BE2C (cell line): Measurements from ENCODE around the gene HAUS8.
A peak's percentile ranks its signal among the peaks of the same experiment; 100 is the strongest.

Experiments
- DNase-seq: peaks from one replicate; pipeline ENCODE4 v3.0.0-alpha.2; 2020
- H3K27me3 ChIP-seq: fragments of 250-450 bp; sonication (Bioruptor Pico); 2 replicates; pipeline ENCODE4 v1.5.1; 2020; ENCODE audit warnings: mild to moderate bottlenecking
- H3K36me3 ChIP-seq: fragments of 250-450 bp; sonication (Bioruptor Pico); 2 replicates; pipeline ENCODE4 v1.5.1; 2020; ENCODE audit warnings: mild to moderate bottlenecking
- H3K4me1 ChIP-seq: fragments of 250-450 bp; sonication (Bioruptor Pico); 2 replicates; pipeline ENCODE4 v1.5.1; 2020
- H3K4me3 ChIP-seq: 2 replicates; pipeline ENCODE4 v1.5.1; 2011; ENCODE audit warnings: low read depth, low read length
- H3K9me3 ChIP-seq: fragments of 250-450 bp; sonication (Bioruptor Pico); 2 replicates; pipeline ENCODE4 v1.5.1; 2020
- TF ChIP-seq, protein P1 (sequence below): IDR thresholded peaks from 2 replicates; pipeline ENCODE4 v1.5.1; 2012; ENCODE audit warnings: mild to moderate bottlenecking, low read depth, low read length

HAUS8 gene

DNA sequence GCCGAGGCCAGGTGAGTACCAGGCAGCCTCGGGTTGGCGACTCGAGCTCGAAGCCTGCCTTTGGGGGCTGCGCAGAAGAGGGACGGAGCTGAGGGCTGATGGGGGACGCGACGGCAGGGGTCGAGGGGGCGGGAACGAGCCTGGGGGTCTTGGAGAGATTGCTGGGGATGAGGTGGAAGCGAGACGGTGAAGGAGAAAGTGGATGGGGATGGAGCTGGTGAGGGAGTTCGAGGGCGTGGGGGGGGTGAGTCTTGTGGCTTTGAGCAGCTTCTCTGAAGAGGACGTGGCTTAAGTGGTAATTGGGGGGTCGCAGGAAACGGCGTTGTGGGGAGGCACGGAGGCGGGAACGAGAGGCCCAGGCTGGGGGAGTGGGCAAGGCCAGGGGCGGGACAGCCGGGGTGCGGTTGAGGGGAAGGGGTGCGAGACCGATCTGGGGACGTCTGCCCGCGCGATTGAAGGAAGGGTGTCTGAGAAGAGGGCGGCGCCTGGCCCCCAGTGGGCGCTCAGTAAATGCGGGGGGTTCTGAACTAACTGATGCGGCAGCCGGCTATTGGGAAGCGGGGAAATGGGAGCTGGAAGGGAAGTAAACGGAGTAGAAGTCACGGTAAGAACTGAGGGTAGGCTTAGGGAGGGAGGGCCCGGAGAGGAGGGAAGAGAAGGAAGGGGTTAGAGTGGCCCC, 751 bp upstream of the HAUS8 start:
- DNase-seq = peak; percentile 29
- H3K36me3 ChIP-seq = peaks cover 9% of the 10 kb centered on the region; the same call in 1 of the 2 replicates
- no peaks in the 10 kb centered on the region; the same call in 1 of the 2 replicates for H3K4me1 ChIP-seq
- no peaks in the 10 kb centered on the region for H3K9me3 ChIP-seq
- TF ChIP-seq, protein P1, sequence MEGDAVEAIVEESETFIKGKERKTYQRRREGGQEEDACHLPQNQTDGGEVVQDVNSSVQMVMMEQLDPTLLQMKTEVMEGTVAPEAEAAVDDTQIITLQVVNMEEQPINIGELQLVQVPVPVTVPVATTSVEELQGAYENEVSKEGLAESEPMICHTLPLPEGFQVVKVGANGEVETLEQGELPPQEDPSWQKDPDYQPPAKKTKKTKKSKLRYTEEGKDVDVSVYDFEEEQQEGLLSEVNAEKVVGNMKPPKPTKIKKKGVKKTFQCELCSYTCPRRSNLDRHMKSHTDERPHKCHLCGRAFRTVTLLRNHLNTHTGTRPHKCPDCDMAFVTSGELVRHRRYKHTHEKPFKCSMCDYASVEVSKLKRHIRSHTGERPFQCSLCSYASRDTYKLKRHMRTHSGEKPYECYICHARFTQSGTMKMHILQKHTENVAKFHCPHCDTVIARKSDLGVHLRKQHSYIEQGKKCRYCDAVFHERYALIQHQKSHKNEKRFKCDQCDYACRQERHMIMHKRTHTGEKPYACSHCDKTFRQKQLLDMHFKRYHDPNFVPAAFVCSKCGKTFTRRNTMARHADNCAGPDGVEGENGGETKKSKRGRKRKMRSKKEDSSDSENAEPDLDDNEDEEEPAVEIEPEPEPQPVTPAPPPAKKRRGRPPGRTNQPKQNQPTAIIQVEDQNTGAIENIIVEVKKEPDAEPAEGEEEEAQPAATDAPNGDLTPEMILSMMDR = no peak
- H3K4me3 ChIP-seq = peak overlapping the region; percentile 71
- H3K27me3 ChIP-seq = no peaks in the 10 kb centered on the region

DNA sequence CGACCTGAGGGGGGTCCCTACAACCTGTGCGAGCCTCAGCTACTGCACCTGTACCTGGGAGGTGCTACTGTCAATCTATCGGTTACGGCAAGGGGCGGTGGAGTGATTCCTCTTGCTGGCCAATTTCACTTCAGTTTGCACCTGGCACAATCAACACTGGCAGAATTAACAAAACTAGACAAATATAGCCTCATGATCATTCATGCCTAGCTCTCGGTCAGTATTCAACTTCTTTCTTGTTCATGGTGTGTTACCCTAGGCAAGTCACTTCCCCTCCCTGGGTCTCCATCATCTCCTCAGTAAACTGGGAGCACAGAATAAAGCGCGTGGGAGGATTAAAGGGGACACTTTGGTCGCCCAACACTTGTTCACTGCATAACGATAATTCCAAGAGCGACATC, 618 bp downstream of the HAUS8 start:
- Histone ChIP-seq H3K27me3 (no peaks in the 10 kb centered on the region), H3K9me3 (no peaks in the 10 kb centered on the region), H3K4me3 (peak overlapping the region; percentile 83), H3K4me1 (no peaks in the 10 kb centered on the region; the same call in 1 of the 2 replicates), H3K36me3 (peaks cover 13% of the 10 kb centered on the region; the same call in 1 of the 2 replicates)
- TF ChIP-seq, protein P1 = no peak
- DNase-seq = no peak

DNA sequence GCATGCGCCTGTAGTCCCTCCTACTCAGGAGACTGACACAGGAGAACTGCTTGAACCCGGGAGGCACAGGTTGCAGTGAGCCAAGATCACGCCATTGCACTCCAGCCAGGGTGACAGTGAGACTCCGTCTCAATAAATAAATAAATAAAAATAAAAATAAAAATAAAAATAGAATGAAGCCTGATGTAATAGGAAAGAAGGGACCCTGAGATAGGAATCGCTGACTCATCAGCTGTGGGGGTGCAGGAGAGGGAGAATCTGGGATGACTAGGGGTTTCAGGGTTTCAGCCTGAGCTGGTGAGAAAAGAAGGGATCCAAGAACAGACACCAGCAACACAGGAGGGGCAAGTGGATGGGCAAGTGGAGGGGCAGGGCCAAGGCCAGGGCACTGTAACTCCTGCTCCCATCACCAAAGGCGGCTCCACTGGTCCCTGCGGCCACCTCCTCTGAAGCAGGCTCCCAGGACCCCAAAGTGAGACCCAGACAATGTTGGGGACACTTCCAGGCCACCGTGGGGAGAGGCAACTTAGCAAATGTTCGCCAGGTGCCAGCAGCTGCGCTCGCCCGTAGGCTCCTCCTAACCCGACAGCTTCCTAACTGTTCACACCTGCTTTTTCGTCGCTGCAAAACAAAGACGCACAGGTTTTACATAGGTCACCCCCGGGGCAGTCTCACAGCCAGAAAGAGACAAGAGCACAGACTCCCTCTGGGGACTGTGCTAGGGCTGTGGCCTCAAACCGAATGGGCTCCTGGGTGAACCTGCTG, 1.2 kb downstream of the HAUS8 start:
- no peaks in the 10 kb centered on the region for H3K9me3 ChIP-seq
- H3K4me1 ChIP-seq = no peaks in the 10 kb centered on the region; the same call in 1 of the 2 replicates
- peaks cover 13% of the 10 kb centered on the region; the same call in 1 of the 2 replicates for H3K36me3 ChIP-seq
- TF ChIP-seq, protein P1 = no peak
- DNase-seq = no peak
- H3K27me3 ChIP-seq = no peaks in the 10 kb centered on the region
- H3K4me3 ChIP-seq = peak overlapping the region; percentile 83

DNA sequence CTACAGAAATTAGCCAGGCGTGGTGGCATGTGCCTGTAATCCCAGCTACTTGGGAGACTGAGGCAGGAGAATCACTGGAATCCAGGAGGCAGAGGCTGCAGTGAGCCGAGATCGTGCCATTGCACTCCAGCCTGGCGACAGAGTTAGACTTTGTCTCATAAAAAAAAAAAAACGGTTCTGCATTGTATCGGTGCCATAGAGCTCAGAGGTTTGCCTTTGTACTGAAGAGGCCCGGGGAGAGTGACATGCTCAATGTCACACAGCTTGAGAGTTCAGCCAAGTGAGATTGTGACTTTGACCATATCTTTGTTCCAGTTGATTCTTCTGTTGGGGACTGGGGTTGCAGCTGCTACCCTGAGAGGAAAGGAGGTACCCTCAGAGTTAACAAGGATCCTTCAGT, 4.3 kb downstream of the HAUS8 start:
- Histone ChIP-seq H3K9me3 (no peaks in the 10 kb centered on the region), H3K27me3 (no peaks in the 10 kb centered on the region), H3K4me1 (no peaks in the 10 kb centered on the region; the same call in 1 of the 2 replicates), H3K36me3 (peaks cover 36% of the 10 kb centered on the region), H3K4me3 (no peak overlapping the region)
- TF ChIP-seq, protein P1 = no peak
- no peak for DNase-seq

DNA sequence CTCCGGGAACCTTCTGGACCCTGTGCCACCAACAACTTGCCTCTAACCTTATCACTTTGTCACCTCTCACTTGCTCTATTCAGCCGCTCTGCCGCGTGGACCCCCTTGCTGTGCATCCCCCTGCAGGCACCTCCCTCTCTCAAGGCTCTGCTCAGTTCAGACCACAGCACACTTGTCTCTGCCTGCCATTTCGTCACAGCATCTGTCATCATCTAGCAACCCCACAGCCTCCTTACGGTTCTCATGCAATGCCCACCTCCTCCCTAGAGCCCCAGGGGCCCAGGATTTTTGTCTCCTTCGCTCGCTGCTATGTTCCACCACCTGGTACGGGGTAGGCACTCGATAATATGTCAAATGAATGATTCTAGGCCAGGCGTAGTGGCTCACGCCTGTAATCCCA, 4.8 kb downstream of the HAUS8 start:
- H3K4me1 ChIP-seq = no peaks in the 10 kb centered on the region; the same call in 1 of the 2 replicates
- no peak for DNase-seq
- no peak overlapping the region for H3K4me3 ChIP-seq
- TF ChIP-seq, protein P1 = no peak
- no peaks in the 10 kb centered on the region for H3K27me3 ChIP-seq
- peaks cover 37% of the 10 kb centered on the region for H3K36me3 ChIP-seq
- no peaks in the 10 kb centered on the region; the same call in 1 of the 2 replicates for H3K9me3 ChIP-seq

DNA sequence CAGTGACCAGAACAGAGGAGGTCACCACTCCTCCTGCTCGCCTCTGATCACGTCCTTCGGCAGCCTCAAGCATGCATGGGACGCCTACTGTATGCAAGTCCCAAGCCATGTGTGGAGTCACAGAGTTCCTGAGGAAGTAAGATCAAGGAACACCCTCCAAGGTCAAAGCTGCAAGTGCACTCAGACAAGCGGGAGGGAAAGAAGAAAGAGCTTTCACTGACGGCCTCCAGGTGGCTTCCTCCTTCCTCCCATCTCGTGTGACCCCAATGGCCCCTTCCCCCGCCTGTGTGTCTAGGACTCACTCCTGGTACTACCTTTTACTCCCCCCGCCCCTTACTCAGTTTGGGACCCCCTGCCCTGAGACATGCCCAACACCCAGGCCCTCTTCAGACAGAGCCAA, 6.1 kb downstream of the HAUS8 start:
- Histone ChIP-seq H3K27me3 (no peaks in the 10 kb centered on the region), H3K4me1 (no peaks in the 10 kb centered on the region; the same call in 1 of the 2 replicates), H3K4me3 (no peak overlapping the region), H3K9me3 (peaks cover 7% of the 10 kb centered on the region), H3K36me3 (peaks cover 49% of the 10 kb centered on the region)
- TF ChIP-seq, protein P1 = no peak
- no peak for DNase-seq
